Activated T-helper 2 cell treated with anti-CD3 and anti-CD28 coated beads, Interferon-gamma antibody, Interleukin-2, Interleukin-4, amounts not matched to agents 10 μg/mL and 5 μg/mL and 100 μg/mL, durations not matched to agents 14 hours and 24 hours and 36 hours (primary cell): Measurements from ENCODE around the gene TGFB1I1. TPM values are rescaled to one million over a fixed set of nuclear protein-coding genes. Genes with fewer than 3 reads are reported as not detected.

ENCODE experiments used
- DNase-seq: peaks from one replicate; pipeline ENCODE4 v3.0.0; 2021; ENCODE audit warnings: low spot score
- H3K27ac Mint-ChIP-seq: one replicate; pipeline ENCODE4 v1.8.0; 2021; ENCODE audit warnings: mixed read lengths
- H3K27me3 Mint-ChIP-seq: one replicate; pipeline ENCODE4 v1.8.0; 2021; ENCODE audit warnings: low read depth, mixed read lengths
- H3K36me3 Mint-ChIP-seq: one replicate; pipeline ENCODE4 v1.8.0; 2021; ENCODE audit warnings: low read depth, mixed read lengths
- H3K4me1 Mint-ChIP-seq: one replicate; pipeline ENCODE4 v1.8.0; 2021; ENCODE audit warnings: low read depth, mixed read lengths
- H3K4me3 Mint-ChIP-seq: one replicate; pipeline ENCODE4 v1.8.0; 2021; ENCODE audit warnings: low read depth, mild to moderate bottlenecking, moderate library complexity, mixed read lengths
- H3K9me3 Mint-ChIP-seq: one replicate; pipeline ENCODE4 v1.8.0; 2021; ENCODE audit warnings: mixed read lengths
- intact Hi-C: fragments of 100-400 bp; cut with micrococcal nuclease; formaldehyde crosslinking; loops from one replicate; pipeline ENCODE4 v1.15.1; 2023
- total RNA-seq: library from RNA; stranded (reverse); gene quantifications from 2 replicates; pipeline ENCODE4 v1.2.3, GENCODE V29; 2022

TGFB1I1 gene
- total RNA-seq, 1 donor from 2014 or later, result 1.7 TPM

- Mint-ChIP-seq H3K4me3 (no peak overlapping the region), H3K4me1 (peaks cover 7% of the 10 kb centered on the region)
- intact Hi-C loops, result no loop called here
These were observed 53.2 kb downstream of the TGFB1I1 start for GRCh38 chr16:31525113-31525512.

More at GRCh38 chr16:31525113-31525512, 53.2 kb downstream of the TGFB1I1 start:
- Mint-ChIP-seq H3K27ac (no peak overlapping the region), H3K36me3 (no peaks in the 10 kb centered on the region), H3K27me3 (peaks cover 21% of the 10 kb centered on the region), H3K9me3 (no peaks in the 10 kb centered on the region)
- DNase-seq, result no peak

Other genes with a start within 250 kb of the TGFB1I1 start
- gene ITGAM, start 212.2 kb upstream of the TGFB1I1 start, total RNA-seq, result 7.0 and 8.4 TPM in 2 replicates
- gene ITGAX, start 117.0 kb upstream of the TGFB1I1 start, total RNA-seq, result 56.2 and 56.9 TPM in 2 replicates
- 0.18 and 0.21 TPM in 2 replicates for gene ITGAD, start 78.8 kb upstream of the TGFB1I1 start, total RNA-seq
- not detected in 2 replicates for gene COX6A2, start 43.8 kb upstream of the TGFB1I1 start, total RNA-seq
- 0.27 and 0.41 TPM in 2 replicates for gene ZNF843, start 29.4 kb upstream of the TGFB1I1 start, total RNA-seq
- gene ARMC5, start 12.7 kb upstream of the TGFB1I1 start, total RNA-seq, result 10.5 and 10.6 TPM in 2 replicates
- not detected in 2 replicates for gene SLC5A2, start 11.0 kb downstream of the TGFB1I1 start, total RNA-seq
- gene RUSF1, start 36.2 kb downstream of the TGFB1I1 start, total RNA-seq, result 41.2 and 43.8 TPM in 2 replicates
- gene AHSP, start 55.7 kb downstream of the TGFB1I1 start, total RNA-seq, result not detected in 2 replicates